Measurements from ENCODE around the gene TF.

TF gene

GRCh38 chr3:133758568-133758928 is 12.4 kb downstream of the TF start:
- TF ChIP-seq SIN3A (IDR thresholded peaks at IDR 0.05; ENCODE audit: borderline replicate concordance, insufficient read depth, low read length) (no peak), POLR2AphosphoS5 (IDR thresholded peaks at IDR 0.05; ENCODE audit: low read depth, low read length) (no peak), FOXP2 (optimal IDR thresholded peaks at IDR 0.05; ENCODE audit: borderline replicate concordance, extremely low read depth, extremely low read length, insufficient read depth) (no peak), TAF1 (IDR thresholded peaks at IDR 0.05; ENCODE audit: borderline replicate concordance, insufficient read depth, low read length) (no peak)
- TF ChIP-seq, protein P1, sequence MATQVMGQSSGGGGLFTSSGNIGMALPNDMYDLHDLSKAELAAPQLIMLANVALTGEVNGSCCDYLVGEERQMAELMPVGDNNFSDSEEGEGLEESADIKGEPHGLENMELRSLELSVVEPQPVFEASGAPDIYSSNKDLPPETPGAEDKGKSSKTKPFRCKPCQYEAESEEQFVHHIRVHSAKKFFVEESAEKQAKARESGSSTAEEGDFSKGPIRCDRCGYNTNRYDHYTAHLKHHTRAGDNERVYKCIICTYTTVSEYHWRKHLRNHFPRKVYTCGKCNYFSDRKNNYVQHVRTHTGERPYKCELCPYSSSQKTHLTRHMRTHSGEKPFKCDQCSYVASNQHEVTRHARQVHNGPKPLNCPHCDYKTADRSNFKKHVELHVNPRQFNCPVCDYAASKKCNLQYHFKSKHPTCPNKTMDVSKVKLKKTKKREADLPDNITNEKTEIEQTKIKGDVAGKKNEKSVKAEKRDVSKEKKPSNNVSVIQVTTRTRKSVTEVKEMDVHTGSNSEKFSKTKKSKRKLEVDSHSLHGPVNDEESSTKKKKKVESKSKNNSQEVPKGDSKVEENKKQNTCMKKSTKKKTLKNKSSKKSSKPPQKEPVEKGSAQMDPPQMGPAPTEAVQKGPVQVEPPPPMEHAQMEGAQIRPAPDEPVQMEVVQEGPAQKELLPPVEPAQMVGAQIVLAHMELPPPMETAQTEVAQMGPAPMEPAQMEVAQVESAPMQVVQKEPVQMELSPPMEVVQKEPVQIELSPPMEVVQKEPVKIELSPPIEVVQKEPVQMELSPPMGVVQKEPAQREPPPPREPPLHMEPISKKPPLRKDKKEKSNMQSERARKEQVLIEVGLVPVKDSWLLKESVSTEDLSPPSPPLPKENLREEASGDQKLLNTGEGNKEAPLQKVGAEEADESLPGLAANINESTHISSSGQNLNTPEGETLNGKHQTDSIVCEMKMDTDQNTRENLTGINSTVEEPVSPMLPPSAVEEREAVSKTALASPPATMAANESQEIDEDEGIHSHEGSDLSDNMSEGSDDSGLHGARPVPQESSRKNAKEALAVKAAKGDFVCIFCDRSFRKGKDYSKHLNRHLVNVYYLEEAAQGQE (IDR thresholded peaks at IDR 0.05; ENCODE audit: insufficient read depth in 1 of 2, low read depth in 2 of 2, low read length in 2 of 2): no peak

- no peak for TF ChIP-seq FOXP2 (optimal IDR thresholded peaks at IDR 0.05; ENCODE audit: borderline replicate concordance, extremely low read depth, extremely low read length, insufficient read depth)
- no peak for TF ChIP-seq POLR2AphosphoS5 (IDR thresholded peaks at IDR 0.05; ENCODE audit: low read depth, low read length)
- no peak for TF ChIP-seq SIN3A (IDR thresholded peaks at IDR 0.05; ENCODE audit: borderline replicate concordance, insufficient read depth, low read length)
- TF ChIP-seq, protein P1 (IDR thresholded peaks at IDR 0.05; ENCODE audit: insufficient read depth in 1 of 2, low read depth in 2 of 2, low read length in 2 of 2): no peak
- no peak for TF ChIP-seq TAF1 (IDR thresholded peaks at IDR 0.05; ENCODE audit: borderline replicate concordance, insufficient read depth, low read length)
These were observed 13.0 kb downstream of the TF start for GRCh38 chr3:133758964-133759739.

DNA sequence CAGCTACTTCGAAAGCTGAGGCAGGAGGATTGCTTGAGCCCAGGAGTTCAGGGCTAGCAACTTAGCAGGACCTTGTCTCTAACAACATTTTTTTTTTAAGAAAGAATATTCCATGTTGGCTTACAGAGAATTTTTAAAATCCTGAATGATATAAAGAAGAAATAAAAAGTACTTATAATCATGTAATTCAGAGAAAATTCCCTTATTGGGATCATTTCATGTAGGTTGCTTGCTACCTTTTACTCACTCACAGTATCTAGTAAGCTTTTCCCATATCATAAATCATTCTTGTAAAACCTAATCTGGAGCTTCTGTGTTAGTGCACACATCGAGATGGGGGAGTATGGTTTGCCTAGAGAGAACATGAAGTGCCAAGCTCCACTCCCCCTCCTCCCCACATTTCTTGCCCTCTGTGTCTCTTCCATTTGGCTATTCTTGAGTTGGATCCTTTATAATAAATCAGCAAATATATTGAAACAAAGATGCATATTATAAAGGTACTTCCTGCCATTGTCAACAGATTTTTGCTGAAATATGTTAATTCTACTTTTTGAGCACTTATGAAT is 13.6 kb downstream of the TF start:
- TF ChIP-seq TAF1 (IDR thresholded peaks at IDR 0.05; ENCODE audit: borderline replicate concordance, insufficient read depth, low read length) (no peak), POLR2AphosphoS5 (IDR thresholded peaks at IDR 0.05; ENCODE audit: low read depth, low read length) (no peak), SIN3A (IDR thresholded peaks at IDR 0.05; ENCODE audit: borderline replicate concordance, insufficient read depth, low read length) (no peak), FOXP2 (optimal IDR thresholded peaks at IDR 0.05; ENCODE audit: borderline replicate concordance, extremely low read depth, extremely low read length, insufficient read depth) (no peak)
- TF ChIP-seq, protein P1 (IDR thresholded peaks at IDR 0.05; ENCODE audit: insufficient read depth in 1 of 2, low read depth in 2 of 2, low read length in 2 of 2): no peak

DNA sequence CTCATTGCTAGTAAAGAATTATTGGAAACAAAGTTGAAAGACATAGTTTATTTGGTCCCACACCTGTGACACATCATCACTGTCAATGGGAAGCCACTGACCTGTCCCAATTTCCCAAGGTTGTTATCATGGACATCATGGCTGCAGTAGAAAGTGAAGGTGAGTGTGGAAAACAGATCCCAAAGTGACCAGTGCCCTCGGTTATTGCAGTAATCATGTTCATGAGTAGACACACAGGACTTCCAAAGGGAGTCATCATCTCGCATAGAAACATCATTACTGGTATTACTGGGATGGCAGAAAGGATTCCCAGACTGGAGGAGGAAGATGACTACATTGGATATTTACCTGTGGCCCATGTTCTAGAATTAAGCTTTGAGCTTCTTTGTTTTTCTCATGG is 14.7 kb downstream of the TF start:
- TF ChIP-seq SIN3A (IDR thresholded peaks at IDR 0.05; ENCODE audit: borderline replicate concordance, insufficient read depth, low read length): no peak
- no peak for TF ChIP-seq TAF1 (IDR thresholded peaks at IDR 0.05; ENCODE audit: borderline replicate concordance, insufficient read depth, low read length)
- TF ChIP-seq FOXP2 (optimal IDR thresholded peaks at IDR 0.05; ENCODE audit: borderline replicate concordance, extremely low read depth, extremely low read length, insufficient read depth): no peak
- TF ChIP-seq, protein P1 (IDR thresholded peaks at IDR 0.05; ENCODE audit: insufficient read depth in 1 of 2, low read depth in 2 of 2, low read length in 2 of 2): no peak
- TF ChIP-seq POLR2AphosphoS5 (IDR thresholded peaks at IDR 0.05; ENCODE audit: low read depth, low read length): no peak

Measured in PFSK-1 (cell line).